Renal cortical epithelial cell (primary cell): ENCODE data around the gene ATF3. TPM values are rescaled to one million over a fixed set of nuclear protein-coding genes. Genes with fewer than 3 reads are reported as not detected.
"Not testable (repeated sequence)": the region's sequence is repeated elsewhere in the genome, so short reads cannot be mapped to it uniquely, and the experiment has no call there.

Source experiments
- DNase-seq: peaks from one replicate; pipeline ENCODE4 v3.0.0-alpha.2; 2011; ENCODE audit warnings: low read depth
- total RNA-seq: library from RNA; depleted of rRNA; stranded (reverse); fragments of >200 nt; gene quantifications from 2 replicates; pipeline ENCODE4 v1.2.3, GENCODE V29; 2014

Gene ATF3
- total RNA-seq, 1 donor from 2014 or later, result 21.6 TPM

- DNase-seq, result no peak
These were observed 43.0 kb downstream of the ATF3 start for GRCh38 chr1:212651521-212651920.

GRCh38 chr1:212651977-212652376 lies 43.4 kb downstream of the ATF3 start:
- no peak for DNase-seq

- no peak for DNase-seq
These were observed 44.0 kb downstream of the ATF3 start for GRCh38 chr1:212652609-212653008.

- peak; percentile 77 for DNase-seq
These were observed 47.3 kb downstream of the ATF3 start for GRCh38 chr1:212655668-212656440.

- peak; percentile 29 for DNase-seq
These were observed 48.2 kb downstream of the ATF3 start for GRCh38 chr1:212656730-212657129.

GRCh38 chr1:212658250-212658649 lies 49.7 kb downstream of the ATF3 start:
- DNase-seq, result not testable (repeated sequence)

- DNase-seq, result no peak
These were observed 56.0 kb downstream of the ATF3 start for GRCh38 chr1:212664409-212665199.

GRCh38 chr1:212665241-212666115 lies 56.9 kb downstream of the ATF3 start:
- DNase-seq, result peak; percentile 52

- no peak for DNase-seq
These were observed 57.7 kb downstream of the ATF3 start for GRCh38 chr1:212666116-212666775.

- DNase-seq, result peak; percentile 99
These were observed 58.9 kb downstream of the ATF3 start for GRCh38 chr1:212667223-212668139.

GRCh38 chr1:212668477-212668876 lies 59.9 kb downstream of the ATF3 start:
- DNase-seq, result no peak

GRCh38 chr1:212669102-212669501 lies 60.5 kb downstream of the ATF3 start:
- DNase-seq, result peak; percentile 24

- no peak for DNase-seq
These were observed 61.0 kb downstream of the ATF3 start for GRCh38 chr1:212669600-212669999.

- DNase-seq, result no peak
These were observed 61.7 kb downstream of the ATF3 start for GRCh38 chr1:212670301-212670700.

Other genes starting within 250 kb of the ATF3 start
- gene PACC1, start 193.9 kb upstream of the ATF3 start, total RNA-seq, result 9.7 and 21.2 TPM in 2 replicates
- 31.1 and 54.7 TPM in 2 replicates for gene NENF, start 175.8 kb upstream of the ATF3 start, total RNA-seq
- gene BATF3, start 91.1 kb downstream of the ATF3 start, total RNA-seq, result 0.55 and 3.6 TPM in 2 replicates
- 31.8 and 38.4 TPM in 2 replicates for gene NSL1, start 183.0 kb downstream of the ATF3 start, total RNA-seq
- 16.0 and 17.6 TPM in 2 replicates for gene TATDN3, start 183.1 kb downstream of the ATF3 start, total RNA-seq
- 0.30 TPM in 1 of 2 replicates, not detected in the other for gene SPATA45, start 238.9 kb downstream of the ATF3 start, total RNA-seq
- 12.9 and 24.8 TPM in 2 replicates for gene FLVCR1, start 249.5 kb downstream of the ATF3 start, total RNA-seq